HepG2 (cell line): Measurements from ENCODE around the gene NOP9. TPM values are rescaled to one million over a fixed set of nuclear protein-coding genes. Genes with fewer than 3 reads are reported as not detected.
A peak's percentile ranks its signal among the peaks of the same experiment; 100 is the strongest.

ENCODE experiments used
- AKAP8 ChIP-seq: sonication (generic); formaldehyde crosslinking; IDR thresholded peaks from 2 replicates; pipeline ENCODE4 v1.5.1; 2020; ENCODE audit warnings: mild to moderate bottlenecking, missing genetic modification reagents
- CC2D1A ChIP-seq: sonication (generic); formaldehyde crosslinking; IDR thresholded peaks from 2 replicates; pipeline ENCODE4 v1.8.1; 2023; ENCODE audit warnings: mild to moderate bottlenecking, missing genetic modification reagents
- E2F5 ChIP-seq: sonication (generic); formaldehyde crosslinking; conservative IDR thresholded peaks from 2 replicates; pipeline ENCODE4 v1.4.0; 2020; ENCODE audit warnings: missing genetic modification reagents
- FOSL2 ChIP-seq: sonication (generic); formaldehyde crosslinking; IDR thresholded peaks from 2 replicates; pipeline ENCODE4 v1.4.0; 2020; ENCODE audit warnings: missing genetic modification reagents
- GMEB2 ChIP-seq: IDR thresholded peaks from 2 replicates; pipeline ENCODE4 v1.6.1; 2016; ENCODE audit warnings: missing biosample characterization, missing genetic modification reagents, low read depth
- HDAC6 ChIP-seq: fragments of 200-600 bp; sonication (generic); IDR thresholded peaks from 2 replicates; pipeline ENCODE4 v1.7.0; 2017; ENCODE audit warnings: mild to moderate bottlenecking, antibody characterized with exemption, low read length, low read depth
- MEIS2 ChIP-seq: sonication (generic); formaldehyde crosslinking; IDR thresholded peaks from 2 replicates; pipeline ENCODE4 v1.9.0; 2021; ENCODE audit warnings: mild to moderate bottlenecking, missing genetic modification reagents
- NFE2 ChIP-seq: sonication (generic); formaldehyde crosslinking; IDR thresholded peaks from 2 replicates; pipeline ENCODE4 v1.4.0; 2020; ENCODE audit warnings: missing genetic modification reagents
- PPARG ChIP-seq: conservative IDR thresholded peaks from 2 replicates; pipeline ENCODE4 v1.6.1; 2016; ENCODE audit warnings: missing biosample characterization, missing genetic modification reagents
- RCOR2 ChIP-seq: IDR thresholded peaks from 2 replicates; pipeline ENCODE4 v1.6.1; 2016; ENCODE audit warnings: missing biosample characterization, missing genetic modification reagents
- REST ChIP-seq, 2 experiments: IDR thresholded peaks; 2 replicates each; pipeline ENCODE4 v1.6.1; 2011 to 2012; ENCODE audit warnings: low read length in 2 of 2, borderline replicate concordance in 1 of 2, low read depth in 1 of 2, mild to moderate bottlenecking in 1 of 2, moderate library complexity in 1 of 2
- TBX3 ChIP-seq: fragments of 450-650 bp; IDR thresholded peaks from 2 replicates; pipeline ENCODE4 v1.6.1; 2017; ENCODE audit warnings: antibody characterized with exemption, mild to moderate bottlenecking, inconsistent platforms, borderline replicate concordance
- TCF7 ChIP-seq: sonication (generic); IDR thresholded peaks from 2 replicates; pipeline ENCODE4 v1.6.1; 2016; ENCODE audit warnings: antibody characterized with exemption, low read depth
- ZBTB38 ChIP-seq: sonication (generic); formaldehyde crosslinking; IDR thresholded peaks from 2 replicates; pipeline ENCODE4 v1.5.1; 2020; ENCODE audit warnings: mild to moderate bottlenecking, missing genetic modification reagents
- ZNF335 ChIP-seq: sonication (generic); formaldehyde crosslinking; IDR thresholded peaks from 2 replicates; pipeline ENCODE4 v1.4.0; 2020; ENCODE audit warnings: missing genetic modification reagents
- ZNF451 ChIP-seq: sonication (generic); formaldehyde crosslinking; IDR thresholded peaks from 2 replicates; pipeline ENCODE4 v1.5.0; 2020; ENCODE audit warnings: mild to moderate bottlenecking, missing genetic modification reagents
- ZNF562 ChIP-seq: sonication (generic); formaldehyde crosslinking; IDR thresholded peaks from 2 replicates; pipeline ENCODE4 v1.8.0; 2022; ENCODE audit warnings: missing genetic modification reagents, borderline replicate concordance
- ZNF574 ChIP-seq: sonication (generic); formaldehyde crosslinking; IDR thresholded peaks from 2 replicates; pipeline ENCODE4 v1.4.0; 2020; ENCODE audit warnings: missing genetic modification reagents
- ZNF780A ChIP-seq: sonication (generic); formaldehyde crosslinking; IDR thresholded peaks from 2 replicates; pipeline ENCODE4 v1.8.0; 2022; ENCODE audit warnings: mild to moderate bottlenecking, missing genetic modification reagents, moderate library complexity
- ZNF850 ChIP-seq: sonication (generic); formaldehyde crosslinking; conservative IDR thresholded peaks from 2 replicates; pipeline ENCODE4 v1.9.0; 2021; ENCODE audit warnings: mild to moderate bottlenecking, missing genetic modification reagents
- ZSCAN21 ChIP-seq: sonication (generic); formaldehyde crosslinking; IDR thresholded peaks from 2 replicates; pipeline ENCODE4 v1.8.0; 2022; ENCODE audit warnings: mild to moderate bottlenecking, missing genetic modification reagents, moderate library complexity, borderline replicate concordance
- polyA plus RNA-seq, 8 experiments: library from polyadenylated mRNA; depleted of rRNA in 3 of 8; stranded (reverse) in 7 of 8; unstranded in 1 of 8; fragments of >200 nt; fragmentation: Illumina TruSeq in 4 of 8; extraction: Trizol in 4 of 8; gene quantifications; 2 replicates each; pipeline versions ENCODE4 v1.2.1 to v1.2.3, GENCODE V29; 2011 to 2016; ENCODE audit warnings: low read depth in 4 of 8, missing spikeins in 1 of 8, mixed read lengths in 1 of 8; ENCODE audit not compliant: insufficient read depth in 1 of 8
- total RNA-seq, 5 experiments: library from RNA; depleted of rRNA; stranded (reverse); fragments of >200 nt; fragmentation: Illumina TruSeq; extraction: Trizol; gene quantifications; 2 replicates each; pipeline ENCODE4 v1.2.3, GENCODE V29; 2016; ENCODE audit warnings: low read depth in 1 of 5

NOP9 gene
- total and polyA plus RNA-seq, 2 of the 13 experiments (the other 11 are each of a cell fraction or from before 2014, with no cell fraction given) = 24.5 to 61.6 TPM

DNA sequence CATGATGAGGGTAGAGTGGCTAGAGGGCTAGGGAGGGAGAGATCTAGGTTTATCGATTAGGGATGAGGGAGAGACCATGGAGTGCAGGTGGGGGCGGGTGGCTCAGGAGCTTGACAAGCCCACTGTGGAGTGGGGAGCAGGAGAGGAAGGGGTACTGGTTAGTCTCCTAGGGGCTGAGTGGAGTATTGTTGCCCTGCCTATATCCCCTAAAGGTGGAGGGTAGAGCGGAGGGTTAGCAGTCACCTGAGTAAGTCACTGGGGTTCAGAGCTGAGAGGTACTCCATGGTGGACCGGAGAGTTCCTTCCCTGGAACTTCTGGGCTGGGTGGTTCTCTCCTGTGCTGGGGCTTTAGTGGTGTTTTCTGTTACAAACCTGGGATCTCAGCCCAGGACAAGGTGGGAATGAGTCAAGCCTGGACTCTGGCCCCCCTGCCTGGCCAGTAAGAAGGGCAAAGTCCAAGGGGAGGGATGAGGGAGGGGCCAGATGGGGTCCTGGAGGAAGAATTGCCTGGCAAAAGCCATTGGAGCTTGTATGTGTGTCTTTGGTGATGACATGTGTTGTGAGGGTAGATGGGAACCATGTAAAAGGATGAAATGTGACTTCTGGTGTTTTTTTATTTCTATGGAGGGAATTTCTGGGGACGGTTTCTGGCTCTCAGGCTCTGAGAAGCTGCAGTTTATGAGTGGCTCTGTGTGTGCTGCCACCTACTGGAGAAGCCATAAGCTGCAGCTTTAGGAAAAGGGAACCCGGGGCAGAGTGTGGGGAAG lies 8.1 kb downstream of the NOP9 start, which contains the start of gene CIDEB (continued):
- TF ChIP-seq REST (IDR thresholded peaks at IDR 0.05; ENCODE audit: borderline replicate concordance in 1 of 2, low read depth in 1 of 2, low read length in 2 of 2) = peak in 1 of 2 experiments; percentile 62; a peak in 2 of 4 replicates
- 0 out of 2 replicates have a peak, but pooled peaks have one; percentile 15 for TF ChIP-seq TCF7
- TF ChIP-seq ZNF780A (CRISPR knock-in tag) = no peak
- TF ChIP-seq ZNF574 = peak; percentile 94
- no peak for TF ChIP-seq NFE2 (CRISPR knock-in tag)
- TF ChIP-seq MEIS2 (CRISPR knock-in tag) = peak; percentile 80; the same call in 1 of the 2 replicates
- no peak for TF ChIP-seq GMEB2
- peak; percentile 99 for TF ChIP-seq FOSL2 (CRISPR knock-in tag)
- peak; percentile 80; the same call in 1 of the 2 replicates for TF ChIP-seq TBX3
- peak; percentile 90 for TF ChIP-seq ZNF335
- no peak for TF ChIP-seq CC2D1A (CRISPR knock-in tag)
- TF ChIP-seq HDAC6 = no peak
- peak; percentile 94 for TF ChIP-seq ZNF451 (CRISPR knock-in tag)
- TF ChIP-seq ZNF850 (CRISPR knock-in tag) = no peak
- peak; percentile 57; the same call in 1 of the 2 replicates for TF ChIP-seq PPARG (CRISPR knock-in tag)
- peak; percentile 83; the same call in 1 of the 2 replicates for TF ChIP-seq RCOR2 (CRISPR knock-in tag)
- no peak for TF ChIP-seq ZNF562
- 0 out of 2 replicates have a peak, but pooled peaks have one; percentile 75 for TF ChIP-seq ZSCAN21
- TF ChIP-seq ZBTB38 (CRISPR knock-in tag) = peak; percentile 71; the same call in 1 of the 2 replicates
- TF ChIP-seq E2F5 (CRISPR knock-in tag) = no peak
- no peak; the same call in 1 of the 2 replicates for TF ChIP-seq AKAP8 (CRISPR knock-in tag)
